GM18526 (cell line): ENCODE data around the gene SH3BP4.

ENCODE experiments used
- POLR2A ChIP-seq: IDR thresholded peaks from 3 replicates; pipeline ENCODE4 v1.6.1; 2011; ENCODE audit not compliant: insufficient read length; ENCODE audit errors: extremely low read depth

SH3BP4 gene

GRCh38 chr2:235024931-235025773 is 73.3 kb downstream of the SH3BP4 start:
- no peak for TF ChIP-seq POLR2A

GRCh38 chr2:235025800-235026536 is 74.2 kb downstream of the SH3BP4 start:
- TF ChIP-seq POLR2A: no peak

GRCh38 chr2:235026649-235027557 is 75.1 kb downstream of the SH3BP4 start:
- TF ChIP-seq POLR2A: no peak

GRCh38 chr2:235027558-235028214 is 75.9 kb downstream of the SH3BP4 start:
- TF ChIP-seq POLR2A: no peak

GRCh38 chr2:235028646-235029045 is 76.8 kb downstream of the SH3BP4 start:
- no peak for TF ChIP-seq POLR2A

- TF ChIP-seq POLR2A: no peak
Measured at GRCh38 chr2:235029054-235029453, 77.2 kb downstream of the SH3BP4 start.

GRCh38 chr2:235030126-235030525 is 78.3 kb downstream of the SH3BP4 start:
- no peak for TF ChIP-seq POLR2A

- TF ChIP-seq POLR2A: no peak
Measured at GRCh38 chr2:235030936-235031335, 79.1 kb downstream of the SH3BP4 start.

- no peak for TF ChIP-seq POLR2A
Measured at GRCh38 chr2:235031686-235032373, 80.0 kb downstream of the SH3BP4 start.

GRCh38 chr2:235032466-235032865 is 80.6 kb downstream of the SH3BP4 start:
- TF ChIP-seq POLR2A: no peak

GRCh38 chr2:235032949-235033348 is 81.1 kb downstream of the SH3BP4 start:
- TF ChIP-seq POLR2A: no peak

GRCh38 chr2:235034265-235035118 is 82.7 kb downstream of the SH3BP4 start:
- TF ChIP-seq POLR2A: no peak

- TF ChIP-seq POLR2A: no peak
Measured at GRCh38 chr2:235037604-235038166, 85.9 kb downstream of the SH3BP4 start.
